ENCODE data around the gene ESRRB. TPM values are rescaled to one million over a fixed set of nuclear protein-coding genes. Genes with fewer than 3 reads are reported as not detected.
A peak's percentile ranks its signal among the peaks of the same experiment; 100 is the strongest.

Gene ESRRB
- polyA plus RNA-seq, 6 donors from 2014 or later = not detected

- Mint-ChIP-seq H3K36me3 (no peaks in the 10 kb centered on the region), H3K4me3 (no peak overlapping the region), H3K4me1 (peaks cover 0 to 4% (median 0%) of the 10 kb centered on the region in 3 donors), H3K27me3 (peaks cover 5 to 11% (median 7%) of the 10 kb centered on the region in 3 donors), H3K27ac (no peak overlapping the region), H3K9me3 (peaks cover 0 to 5% (median 0%) of the 10 kb centered on the region in 7 donors)
- ATAC-seq (ENCODE audit: low read depth in 2 of 2) (no peak), DNase-seq (no peak)
Observed at GRCh38 chr14:76538648-76539008, 162.7 kb downstream of the ESRRB start.

DNA sequence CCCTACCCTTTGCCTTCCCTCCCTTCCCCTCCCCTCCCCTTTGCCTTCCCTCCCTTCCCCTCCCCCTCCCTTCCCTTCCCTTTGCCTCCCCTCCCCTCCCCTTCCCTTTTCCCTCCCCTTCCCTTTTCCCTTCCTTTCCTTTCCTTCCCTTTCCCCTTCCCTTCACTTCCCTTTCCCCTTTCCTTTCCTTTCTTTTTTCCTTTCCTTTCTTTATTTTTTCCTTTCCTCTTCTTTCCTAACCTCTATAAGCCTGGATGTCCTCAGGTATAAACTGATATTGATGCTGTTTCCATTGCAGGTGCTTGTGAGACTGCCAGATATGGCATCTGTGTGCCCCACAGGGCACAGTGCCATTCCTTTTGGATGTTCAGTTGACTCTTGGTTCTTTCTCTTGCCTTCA is 163.2 kb downstream of the ESRRB start:
- peaks cover 0 to 5% (median 0%) of the 10 kb centered on the region in 7 donors for H3K9me3 Mint-ChIP-seq
- no peak for DNase-seq
- no peak overlapping the region for H3K4me3 Mint-ChIP-seq
- ATAC-seq (ENCODE audit: low read depth in 2 of 2) = no peak
- no peak overlapping the region for H3K27ac Mint-ChIP-seq
- peaks cover 0 to 4% (median 0%) of the 10 kb centered on the region in 3 donors for H3K4me1 Mint-ChIP-seq
- peaks cover 7 to 10% (median 8%) of the 10 kb centered on the region in 3 donors for H3K27me3 Mint-ChIP-seq
- no peaks in the 10 kb centered on the region for H3K36me3 Mint-ChIP-seq

- peaks cover 0 to 4% (median 0%) of the 10 kb centered on the region in 3 donors for H3K4me1 Mint-ChIP-seq
- H3K4me3 Mint-ChIP-seq = no peak overlapping the region
- H3K36me3 Mint-ChIP-seq = no peaks in the 10 kb centered on the region
- peaks cover 0 to 5% (median 0%) of the 10 kb centered on the region in 7 donors for H3K9me3 Mint-ChIP-seq
- DNase-seq = no peak
- no peak for ATAC-seq (ENCODE audit: low read depth in 2 of 2)
- peaks cover 7 to 12% (median 8%) of the 10 kb centered on the region in 3 donors for H3K27me3 Mint-ChIP-seq
- peak overlapping the region in 2 of 6 donors; percentile 14 to 15 for H3K27ac Mint-ChIP-seq
Observed at GRCh38 chr14:76541594-76542219, 165.8 kb downstream of the ESRRB start.

GRCh38 chr14:76546426-76547221 is 170.7 kb downstream of the ESRRB start:
- Mint-ChIP-seq H3K27me3 (peaks cover 8 to 21% (median 11%) of the 10 kb centered on the region in 3 donors), H3K4me1 (peaks cover 0 to 4% (median 0%) of the 10 kb centered on the region in 3 donors), H3K36me3 (no peaks in the 10 kb centered on the region), H3K27ac (peak overlapping the region in 1 of 6 donors; percentile 54), H3K4me3 (no peak overlapping the region), H3K9me3 (peaks cover 0 to 1% (median 0%) of the 10 kb centered on the region in 7 donors)
- DNase-seq (no peak), ATAC-seq (ENCODE audit: low read depth in 2 of 2) (no peak)

GRCh38 chr14:76547831-76548230 is 171.9 kb downstream of the ESRRB start:
- Mint-ChIP-seq H3K4me1 (no peaks in the 10 kb centered on the region), H3K27ac (no peak overlapping the region), H3K27me3 (peaks cover 11 to 26% (median 12%) of the 10 kb centered on the region in 3 donors), H3K9me3 (no peaks in the 10 kb centered on the region), H3K36me3 (no peaks in the 10 kb centered on the region), H3K4me3 (no peak overlapping the region)
- no peak for ATAC-seq (ENCODE audit: low read depth in 2 of 2)
- DNase-seq = no peak

DNA sequence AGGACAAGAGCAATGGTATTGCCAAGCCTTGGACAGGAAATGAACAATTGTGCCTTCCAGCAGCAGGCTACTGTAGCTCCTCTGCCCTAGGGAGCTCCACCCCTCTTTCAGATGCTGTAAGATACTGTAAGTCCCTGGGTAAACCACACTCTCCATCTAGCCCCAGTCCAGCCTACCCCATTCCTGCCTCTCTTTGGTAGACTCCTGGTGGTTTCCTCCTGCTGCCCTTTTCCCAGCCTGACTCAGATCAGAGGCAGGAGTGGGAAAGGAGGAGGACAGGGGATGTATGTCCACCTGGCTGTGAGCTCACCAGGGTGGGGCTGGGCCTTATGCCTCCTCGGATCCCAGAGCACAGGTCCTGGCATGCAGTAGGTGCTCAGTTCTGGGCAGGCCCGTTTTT is 174.6 kb downstream of the ESRRB start:
- H3K27ac Mint-ChIP-seq = no peak overlapping the region

DNA sequence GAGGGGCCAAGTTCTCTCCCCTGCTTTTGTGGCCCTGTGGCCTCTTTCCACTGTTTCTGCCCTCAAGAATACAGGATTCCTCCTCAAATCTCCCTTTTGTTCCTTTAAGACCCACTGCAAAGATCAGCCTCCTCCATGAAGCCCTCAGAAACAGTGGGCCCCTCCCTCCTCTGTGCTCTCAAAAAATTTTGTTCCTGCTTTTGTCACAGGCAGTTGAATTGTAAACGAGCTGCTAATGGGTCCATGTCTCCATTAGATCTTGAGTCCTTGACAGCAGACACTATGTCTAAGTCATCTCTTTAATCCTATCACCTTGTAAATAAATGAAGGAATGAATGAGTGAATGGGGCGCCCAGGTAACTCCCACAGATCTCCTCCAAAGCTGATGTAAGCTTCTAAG is 175.2 kb downstream of the ESRRB start:
- no peak overlapping the region for H3K27ac Mint-ChIP-seq
- no peak for DNase-seq

More for the DNA sequence above, 174.6 kb downstream of the ESRRB start:
- Mint-ChIP-seq H3K9me3 (no peaks in the 10 kb centered on the region), H3K4me3 (no peak overlapping the region), H3K36me3 (no peaks in the 10 kb centered on the region), H3K4me1 (no peaks in the 10 kb centered on the region), H3K27me3 (peaks cover 11 to 18% (median 12%) of the 10 kb centered on the region in 3 donors)
- DNase-seq (no peak), ATAC-seq (ENCODE audit: low read depth in 2 of 2) (no peak)

More for the DNA sequence above, 175.2 kb downstream of the ESRRB start:
- Mint-ChIP-seq H3K36me3 (no peaks in the 10 kb centered on the region), H3K9me3 (no peaks in the 10 kb centered on the region), H3K27me3 (peaks cover 11 to 22% (median 12%) of the 10 kb centered on the region in 3 donors), H3K4me3 (no peak overlapping the region), H3K4me1 (no peaks in the 10 kb centered on the region)
- ATAC-seq (ENCODE audit: low read depth in 2 of 2) = no peak

Other genes with a start within 250 kb of the ESRRB start
- 10 to 100 TPM; 10.7 to 18.1 (median 13.3) TPM for gene GPATCH2L, start 224.2 kb upstream of the ESRRB start, polyA plus RNA-seq (ENCODE audit: low read depth in 6 of 6)